Measurements from ENCODE around the gene NTM. TPM values are rescaled to one million over a fixed set of nuclear protein-coding genes. Genes with fewer than 3 reads are reported as not detected.

The NTM gene
- total and polyA plus RNA-seq, 2 donors (not counting 3 experiments of a cell fraction or from before 2014, with no cell fraction given) = 1.00 to 1.1 TPM

- CTCF ChIA-PET = interaction anchor here (2.8 kb wide), 1 partner anchor 11 kb away, joined by 19 read pairs; no protein-coding TSS in a partner anchor
- no TSS peak for BruUV-seq (replicated peaks)
Observed at GRCh38 chr11:131662993-131663392, 292.6 kb downstream of the NTM start.

More at GRCh38 chr11:131662993-131663392, 292.6 kb downstream of the NTM start:
- no peaks in the 10 kb centered on the region for H4K20me1 ChIP-seq (replicated peaks; ENCODE audit: control insufficient read depth, extremely low read depth, insufficient read depth, low read length)
- dilution Hi-C loops (cut with MboI; ENCODE audit: extremely low pct_ligation_motif_present, low sequenced_read_pairs) (loop anchor here (25.0 kb wide), 1 partner anchor 601 kb away; no protein-coding TSS in a partner anchor), intact Hi-C loops (cut with micrococcal nuclease) (no loop called here)
- POLR2A ChIA-PET = interaction anchor here (0.6 kb wide), 1 partner anchor 1423 kb away, joined by 4 read pairs; no protein-coding TSS in a partner anchor
- H3K4me1 ChIP-seq (ENCODE audit: control insufficient read depth, extremely low read depth, insufficient read depth, low read length) = no peaks in the 10 kb centered on the region
- H3K9me1 ChIP-seq (replicated peaks; ENCODE audit: control insufficient read depth, extremely low read depth, insufficient read depth, low read length) = no peaks in the 10 kb centered on the region
- FAIRE-seq (no peak), DNase-seq (ENCODE audit: low read depth, low spot score) (no peak)
- H3K27me3 ChIP-seq (ENCODE audit: control insufficient read depth in 2 of 2, insufficient read depth in 2 of 2, low read length in 2 of 2) = peaks cover 0 to 2% of the 10 kb centered on the region in 2 experiments
- no peak overlapping the region for H3K4me2 ChIP-seq (ENCODE audit: insufficient read depth, low read length)
- H3K27ac ChIP-seq (ENCODE audit: insufficient read depth, low read depth, low read length) = no peak overlapping the region
- no peaks in the 10 kb centered on the region for H3K9me3 ChIP-seq (replicated peaks; ENCODE audit: control insufficient read depth, insufficient read depth, low read length)
- no peak overlapping the region for H2AFZ ChIP-seq (ENCODE audit: low read depth, low read length)
- no peaks in the 10 kb centered on the region for H3K79me2 ChIP-seq (ENCODE audit: control insufficient read depth, insufficient read depth, low read length)
- no peak overlapping the region for H3K4me3 ChIP-seq (replicated peaks in 1 of 3; ENCODE audit: insufficient read depth in 1 of 3, low read depth in 1 of 3, low read length in 3 of 3)
- no peak overlapping the region for H3K9ac ChIP-seq (replicated peaks; ENCODE audit: extremely low read depth, insufficient read depth, low read length)
- no peaks in the 10 kb centered on the region for H3K36me3 ChIP-seq (ENCODE audit: control insufficient read depth in 2 of 2, extremely low read depth in 1 of 2, insufficient read depth in 2 of 2, low read length in 2 of 2)
- TF ChIP-seq POLR2A (IDR thresholded peaks at IDR 0.05; ENCODE audit: low read depth, low read length) = no peak
- no peak for TF ChIP-seq MAX (IDR thresholded peaks at IDR 0.05; ENCODE audit: insufficient read depth, insufficient read length)
- no peak for TF ChIP-seq POLR2AphosphoS5 (IDR thresholded peaks at IDR 0.05; ENCODE audit: insufficient read depth, low read depth, low read length)
- no peak for TF ChIP-seq CTCF (IDR thresholded peaks at IDR 0.05; ENCODE audit: extremely low read depth in 1 of 2, insufficient read depth in 1 of 2, low read depth in 1 of 2, low read length in 2 of 2)
- TF ChIP-seq FOS (IDR thresholded peaks at IDR 0.05; ENCODE audit: borderline replicate concordance, insufficient read depth, low read length) = no peak
- no peak for TF ChIP-seq GATA2 (IDR thresholded peaks at IDR 0.05; ENCODE audit: insufficient read depth, insufficient read length, low read depth, low read length)

Measured in endothelial cell of umbilical vein (primary cell).